GM18951 (cell line): ENCODE data around the gene PFDN5.

Experiments
- POLR2A ChIP-seq: IDR thresholded peaks from 4 replicates; pipeline ENCODE4 v1.6.1; 2011; ENCODE audit warnings: mild to moderate bottlenecking; ENCODE audit not compliant: insufficient read length, insufficient read depth; ENCODE audit errors: extremely low read depth
- in situ Hi-C: fragments of 300-500 bp; cut with MboI; formaldehyde crosslinking; loops from one replicate; pipeline ENCODE4 v1.12.0; 2022; ENCODE audit warnings: low sequenced_read_pairs, mixed read lengths, inconsistent platforms; ENCODE audit not compliant: unreplicated experiment

The PFDN5 gene

GRCh38 chr12:53343969-53344368 is 48.6 kb downstream of the PFDN5 start:
- in situ Hi-C loops: no loop called here
- no peak for TF ChIP-seq POLR2A

- no peak for TF ChIP-seq POLR2A
- in situ Hi-C loops: no loop called here
Measured at GRCh38 chr12:53344487-53344823, 49.1 kb downstream of the PFDN5 start.

GRCh38 chr12:53344824-53345485 is 49.6 kb downstream of the PFDN5 start:
- TF ChIP-seq POLR2A: no peak
- in situ Hi-C loops: no loop called here

- in situ Hi-C loops: no loop called here
- no peak for TF ChIP-seq POLR2A
Measured at GRCh38 chr12:53345486-53346188, 50.3 kb downstream of the PFDN5 start.

GRCh38 chr12:53346491-53346890 is 51.1 kb downstream of the PFDN5 start:
- in situ Hi-C loops: no loop called here
- no peak for TF ChIP-seq POLR2A

GRCh38 chr12:53347905-53348304 is 52.6 kb downstream of the PFDN5 start:
- no peak for TF ChIP-seq POLR2A

More at GRCh38 chr12:53347905-53348304, 52.6 kb downstream of the PFDN5 start:
- in situ Hi-C loops: no loop called here
